ENCODE results near the gene PAMR1. TPM values are rescaled to one million over a fixed set of nuclear protein-coding genes. Genes with fewer than 3 reads are reported as not detected.

The PAMR1 gene
- total and polyA plus RNA-seq, 9 of the 15 experiments (the other 6 are each of a cell fraction or from before 2014, with no cell fraction given): not detected

- ATAC-seq (no peak), DNase-seq (ENCODE audit: extremely low read depth in 1 of 4, low spot score in 3 of 4) (no peak), FAIRE-seq (no peak)
- 0 out of 5 replicates have a peak, but pooled peaks cover 0 to 4% of the 10 kb centered on the region in 2 experiments for H3K27me3 ChIP-seq (ENCODE audit: control insufficient read depth in 2 of 2, insufficient read depth in 2 of 2, low read length in 2 of 2)
- H3K79me2 ChIP-seq (ENCODE audit: control insufficient read depth, insufficient read depth, low read length): no peaks in the 10 kb centered on the region
- POLR2A ChIA-PET: interaction anchor here (0.6 kb wide), 1 partner anchor 38 kb away, joined by 3 read pairs; no protein-coding TSS in a partner anchor
- H3K27ac ChIP-seq (ENCODE audit: extremely low read depth, low read depth, low read length): no peak overlapping the region
- no peak overlapping the region for H2AFZ ChIP-seq (ENCODE audit: low read depth, low read length)
- H3K9ac ChIP-seq (ENCODE audit: insufficient read depth in 1 of 2, low read depth in 2 of 2, low read length in 2 of 2): no peak overlapping the region
- in situ Hi-C loops (cut with MboI): no loop called here
- no peaks in the 10 kb centered on the region for H3K9me3 ChIP-seq (replicated peaks; ENCODE audit: control insufficient read depth, insufficient read depth, low read depth, low read length)
- H3K9me1 ChIP-seq (ENCODE audit: control insufficient read depth, insufficient read depth, low read length): no peaks in the 10 kb centered on the region
- H3K36me3 ChIP-seq (ENCODE audit: control insufficient read depth, insufficient read depth, low read length): no peaks in the 10 kb centered on the region
- no peaks in the 10 kb centered on the region for H3K4me1 ChIP-seq (replicated peaks in 1 of 2; ENCODE audit: control insufficient read depth in 2 of 2, insufficient read depth in 2 of 2, low read length in 2 of 2)
- CTCF ChIA-PET (ENCODE audit: low intra/inter-chr PET ratio): no interaction called here
- intact Hi-C loops (cut with micrococcal nuclease): no loop called here
- BruUV-seq (replicated peaks): no TSS peak
- no peak overlapping the region for H3K4me3 ChIP-seq
- no peak overlapping the region for H3K4me2 ChIP-seq (ENCODE audit: insufficient read depth, low read length)
- no peaks in the 10 kb centered on the region for H4K20me1 ChIP-seq (replicated peaks; ENCODE audit: control insufficient read depth, insufficient read depth, low read length)
- 5% methylated on average over 9 of the region's 9 CpGs for WGBS (ENCODE audit: insufficient coverage, low coverage, missing lambda C conversion rate)
- no peak for TF ChIP-seq ETV6 (IDR thresholded peaks at IDR 0.05; ENCODE audit: borderline replicate concordance in 1 of 2, low read depth in 2 of 2, low read length in 1 of 2)
- TF ChIP-seq ETV6 (CRISPR knock-in tag; IDR thresholded peaks at IDR 0.05; ENCODE audit: borderline replicate concordance): no peak
- TF ChIP-seq ZNF785 (CRISPR knock-in tag; IDR thresholded peaks at IDR 0.05): no peak
- no peak for TF ChIP-seq ZNF277 (CRISPR knock-in tag; IDR thresholded peaks at IDR 0.05; ENCODE audit: borderline replicate concordance)
- TF ChIP-seq ZNF395 (CRISPR knock-in tag; IDR thresholded peaks at IDR 0.05): no peak
- TF ChIP-seq XRCC5 (IDR thresholded peaks at IDR 0.05; ENCODE audit: low read depth, low read length): no peak
- no peak for TF ChIP-seq RAD51 (IDR thresholded peaks at IDR 0.05; ENCODE audit: borderline replicate concordance, low read depth)
- TF ChIP-seq HBP1 (CRISPR knock-in tag; IDR thresholded peaks at IDR 0.05): no peak
- TF ChIP-seq EZH2 (IDR thresholded peaks at IDR 0.05; ENCODE audit: borderline replicate concordance, low read depth, low read length): no peak
- no peak for TF ChIP-seq JUNB (CRISPR knock-in tag; conservative IDR thresholded peaks at IDR 0.05)
- no peak for TF ChIP-seq BDP1 (IDR thresholded peaks at IDR 0.05; ENCODE audit: insufficient read depth, insufficient read length)
- no peak for TF ChIP-seq KDM4B (IDR thresholded peaks at IDR 0.05; ENCODE audit: borderline replicate concordance in 2 of 2, low read depth in 1 of 2)
- no peak for TF ChIP-seq NFATC3 (IDR thresholded peaks at IDR 0.05)
- no peak for TF ChIP-seq ZNF707 (CRISPR knock-in tag; conservative IDR thresholded peaks at IDR 0.05)
- no peak for TF ChIP-seq HDAC2 (IDR thresholded peaks at IDR 0.05)
- TF ChIP-seq GABPA (tag; conservative IDR thresholded peaks at IDR 0.05; ENCODE audit: low read depth): no peak
These were observed 20.1 kb upstream of the PAMR1 start for GRCh38 chr11:35545391-35546003.

Data from K562 (cell line).